Stimulated activated CD8-positive, alpha-beta memory T cell treated with anti-CD3 and anti-CD28 coated beads, Interleukin-2, amount 100 ng/mL, for 1 hour (primary cell): ENCODE data around the gene ESYT2.
"Not testable (repeated sequence)": the region's sequence is repeated elsewhere in the genome, so short reads cannot be mapped to it uniquely, and the experiment has no call there.

Experiments used
- DNase-seq, 2 donors: peaks; one replicate each; pipeline ENCODE4 v3.0.0-alpha.2; 2020; ENCODE audit warnings: low read depth in 2 of 2

ESYT2 gene

GRCh38 chr7:158856883-158857668 lies 27.8 kb upstream of the ESYT2 start:
- DNase-seq, result no peak

GRCh38 chr7:158854681-158855081 lies 25.4 kb upstream of the ESYT2 start:
- no peak for DNase-seq

GRCh38 chr7:158850545-158851102 lies 21.3 kb upstream of the ESYT2 start:
- no peak for DNase-seq

- DNase-seq, result no peak
Measured at GRCh38 chr7:158849768-158850544, 20.6 kb upstream of the ESYT2 start.

GRCh38 chr7:158849442-158849767 lies 20.1 kb upstream of the ESYT2 start:
- DNase-seq, result no peak

- DNase-seq, result no peak
Measured at GRCh38 chr7:158847451-158847866, 18.1 kb upstream of the ESYT2 start.

- no peak for DNase-seq
Measured at GRCh38 chr7:158846304-158846703, 17.0 kb upstream of the ESYT2 start.

- no peak for DNase-seq
Measured at GRCh38 chr7:158843771-158844170, 14.5 kb upstream of the ESYT2 start.

GRCh38 chr7:158842486-158842885 lies 13.2 kb upstream of the ESYT2 start:
- DNase-seq, result no peak

GRCh38 chr7:158840604-158841003 lies 11.3 kb upstream of the ESYT2 start:
- DNase-seq, result no peak

GRCh38 chr7:158839177-158839576 lies 9.9 kb upstream of the ESYT2 start:
- DNase-seq, result not testable (repeated sequence)

- no peak for DNase-seq
Measured at GRCh38 chr7:158837790-158838637, 8.7 kb upstream of the ESYT2 start.

GRCh38 chr7:158836692-158837091 lies 7.4 kb upstream of the ESYT2 start:
- no peak for DNase-seq

- no peak for DNase-seq
Measured at GRCh38 chr7:158834878-158835784, 5.8 kb upstream of the ESYT2 start.

- no peak for DNase-seq
Measured at GRCh38 chr7:158832994-158833393, 3.7 kb upstream of the ESYT2 start.

GRCh38 chr7:158831738-158832091 lies 2.4 kb upstream of the ESYT2 start:
- DNase-seq, result no peak

- no peak for DNase-seq
Measured at GRCh38 chr7:158830211-158830723, 958 bp upstream of the ESYT2 start.

- DNase-seq, result no peak
Measured at GRCh38 chr7:158829021-158829341, 328 bp downstream of the ESYT2 start.

- no peak for DNase-seq
Measured at GRCh38 chr7:158828133-158829020, 932 bp downstream of the ESYT2 start.
